ENCODE data around the gene CBARP. TPM values are rescaled to one million over a fixed set of nuclear protein-coding genes. Genes with fewer than 3 reads are reported as not detected.

CBARP gene
- total and polyA plus RNA-seq, 2 donors (not counting 3 experiments of a cell fraction or from before 2014, with no cell fraction given), result 3.5 to 9.2 TPM

GRCh38 chr19:1248139-1248785, 10.5 kb upstream of the CBARP start, which contains the start of gene MIDN:
MIDN (plus strand) TSS chr19:1248583; CDS start chr19:1250297, 1,714 bp downstream.
- H3K4me2 ChIP-seq (ENCODE audit: insufficient read depth, low read length), result peak within 1 kb of the TSS; percentile 52
- H3K4me3 ChIP-seq (replicated peaks in 1 of 3; ENCODE audit: insufficient read depth in 1 of 3, low read depth in 1 of 3, low read length in 3 of 3), result peak within 1 kb of the TSS; percentile 71 to 95 (median 84)
- TF ChIP-seq POLR2AphosphoS5 (IDR thresholded peaks at IDR 0.05; ENCODE audit: insufficient read depth, low read depth, low read length) (peak; percentile 99), EZH2 (IDR thresholded peaks at IDR 0.05; ENCODE audit: borderline replicate concordance, low read depth, low read length, severe bottlenecking) (no peak), GATA2 (IDR thresholded peaks at IDR 0.05; ENCODE audit: insufficient read depth, insufficient read length, low read depth, low read length) (peak; percentile 13), MAX (IDR thresholded peaks at IDR 0.05; ENCODE audit: insufficient read depth, insufficient read length) (no peak), POLR2A (IDR thresholded peaks at IDR 0.05; ENCODE audit: low read depth, low read length) (peak; percentile 99), CTCF (IDR thresholded peaks at IDR 0.05; ENCODE audit: extremely low read depth in 1 of 2, insufficient read depth in 1 of 2, low read depth in 1 of 2, low read length in 2 of 2) (peak; percentile 8 to 42), FOS (IDR thresholded peaks at IDR 0.05; ENCODE audit: borderline replicate concordance, insufficient read depth, low read length) (peak; percentile 91)
- no peaks in the 10 kb centered on the region for H4K20me1 ChIP-seq (replicated peaks; ENCODE audit: control insufficient read depth, extremely low read depth, insufficient read depth, low read length)
- no peaks in the 10 kb centered on the region for H3K9me1 ChIP-seq (replicated peaks; ENCODE audit: control insufficient read depth, extremely low read depth, insufficient read depth, low read length)
- peak within 1 kb of the TSS; percentile 36 for H2AFZ ChIP-seq (ENCODE audit: low read depth, low read length)
- no peak for FAIRE-seq
- H3K9ac ChIP-seq (replicated peaks; ENCODE audit: extremely low read depth, insufficient read depth, low read length), result peak within 1 kb of the TSS; percentile 97
- no peaks in the 10 kb centered on the region for H3K27me3 ChIP-seq (ENCODE audit: control insufficient read depth in 2 of 2, insufficient read depth in 2 of 2, low read length in 2 of 2)
- BruUV-seq (replicated peaks), result TSS peak; percentile 82
- POLR2A ChIA-PET, result interaction anchor here (1.0 kb wide), 2 partner anchors 18 to 21 kb away, joined by 7 to 10 read pairs; partner anchors contain the start of gene CIRBP
- dilution Hi-C loops (cut with MboI; ENCODE audit: extremely low pct_ligation_motif_present, low sequenced_read_pairs) (no loop called here), intact Hi-C loops (cut with micrococcal nuclease) (loop anchor here (10.0 kb wide), 1 partner anchor 453 kb away; the partner anchor contains the start of gene PTBP1)
- peaks cover 35% of the 10 kb centered on the region for H3K79me2 ChIP-seq (ENCODE audit: control insufficient read depth, insufficient read depth, low read length)
- peak within 1 kb of the TSS; percentile 99 for H3K27ac ChIP-seq (ENCODE audit: insufficient read depth, low read depth, low read length)
- DNase-seq (ENCODE audit: low read depth, low spot score), result peak; percentile 90
- no peaks in the 10 kb centered on the region for H3K9me3 ChIP-seq (replicated peaks; ENCODE audit: control insufficient read depth, insufficient read depth, low read length)
- H3K36me3 ChIP-seq (ENCODE audit: control insufficient read depth in 2 of 2, extremely low read depth in 1 of 2, insufficient read depth in 2 of 2, low read length in 2 of 2), result peaks cover 0 to 2% of the 10 kb centered on the region in 2 experiments
- CTCF ChIA-PET, result interaction anchor here (1.6 kb wide), 1 partner anchor 18 kb away, joined by 14 read pairs; no protein-coding TSS in a partner anchor
- H3K4me1 ChIP-seq (ENCODE audit: control insufficient read depth, extremely low read depth, insufficient read depth, low read length), result peaks cover 12% of the 10 kb centered on the region
